SK-N-SH (cell line): Measurements from ENCODE around the gene ARHGAP10.
"Not testable (repeated sequence)": the region's sequence is repeated elsewhere in the genome, so short reads cannot be mapped to it uniquely, and the experiment has no call there.

Experiments
- EP300 ChIP-seq, 2 experiments: IDR thresholded peaks; 2 replicates each; pipeline versions ENCODE4 v1.4.0 to v1.6.1; 2012; ENCODE audit warnings: borderline replicate concordance in 1 of 2, low read depth in 1 of 2, low read length in 1 of 2
- EZH2phosphoT487 ChIP-seq: fragments of 200-600 bp; sonication (generic); IDR thresholded peaks from 2 replicates; pipeline ENCODE4 v1.6.1; 2017; ENCODE audit warnings: low read depth, mixed run types, mild to moderate bottlenecking, antibody characterized with exemption, moderate library complexity, borderline replicate concordance
- FOSL2 ChIP-seq: IDR thresholded peaks from 2 replicates; pipeline ENCODE4 v1.4.0; 2012; ENCODE audit warnings: low read depth, mild to moderate bottlenecking, moderate library complexity, borderline replicate concordance
- FOXM1 ChIP-seq: IDR thresholded peaks from 2 replicates; pipeline ENCODE4 v1.4.0; 2012; ENCODE audit warnings: low read depth, mild to moderate bottlenecking
- GATA2 ChIP-seq: sonication (generic); formaldehyde crosslinking; IDR thresholded peaks from 2 replicates; pipeline ENCODE4 v1.5.0; 2020; ENCODE audit warnings: mild to moderate bottlenecking, missing genetic modification reagents
- POLR2AphosphoS5 ChIP-seq: IDR thresholded peaks from 2 replicates; pipeline ENCODE4 v1.6.1; 2012; ENCODE audit warnings: low read depth, low read length
- TAF1 ChIP-seq: IDR thresholded peaks from 2 replicates; pipeline ENCODE4 v1.6.1; 2012; ENCODE audit warnings: low read depth, mild to moderate bottlenecking, low read length, moderate library complexity, borderline replicate concordance
- YY1 ChIP-seq: IDR thresholded peaks from 2 replicates; pipeline ENCODE4 v1.4.0; 2012; ENCODE audit warnings: low read depth, mild to moderate bottlenecking
- TF ChIP-seq, protein P1 (sequence below): fragments of 200-600 bp; sonication (generic); IDR thresholded peaks from 2 replicates; pipeline ENCODE4 v1.6.1; 2017; ENCODE audit warnings: antibody characterized with exemption, mild to moderate bottlenecking, moderate library complexity
- TF ChIP-seq, protein P2 (sequence below): IDR thresholded peaks from 2 replicates; pipeline ENCODE4; 2012
- TF ChIP-seq, protein P3 (sequence below): IDR thresholded peaks from 2 replicates; pipeline ENCODE4 v1.4.0; 2012; ENCODE audit warnings: low read depth, borderline replicate concordance
- TF ChIP-seq, protein P4 (sequence below): fragments of 150-350 bp; IDR thresholded peaks from 2 replicates; pipeline ENCODE4 v1.6.1; 2017; ENCODE audit warnings: antibody characterized with exemption, low read length, low read depth, borderline replicate concordance

DNA sequence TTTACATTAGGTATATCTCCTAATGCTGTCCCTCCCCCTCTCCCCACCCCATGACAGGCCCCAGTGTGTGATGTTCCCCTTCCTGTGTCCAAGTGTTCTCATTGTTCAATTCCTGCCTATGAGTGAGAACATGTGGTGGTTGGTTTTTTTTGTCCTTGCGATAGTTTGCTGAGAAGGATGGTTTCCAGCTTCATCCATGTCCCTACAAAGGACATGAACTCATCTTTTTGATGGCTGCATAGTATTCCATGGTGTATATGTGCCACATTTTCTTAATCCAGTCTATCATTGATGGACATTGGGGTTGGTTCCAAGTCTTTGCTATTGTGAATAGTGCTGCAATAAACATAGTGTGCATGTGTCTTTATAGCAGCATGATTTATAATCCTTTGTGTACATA lies 268.1 kb downstream of the ARHGAP10 start:
- TF ChIP-seq, protein P1, sequence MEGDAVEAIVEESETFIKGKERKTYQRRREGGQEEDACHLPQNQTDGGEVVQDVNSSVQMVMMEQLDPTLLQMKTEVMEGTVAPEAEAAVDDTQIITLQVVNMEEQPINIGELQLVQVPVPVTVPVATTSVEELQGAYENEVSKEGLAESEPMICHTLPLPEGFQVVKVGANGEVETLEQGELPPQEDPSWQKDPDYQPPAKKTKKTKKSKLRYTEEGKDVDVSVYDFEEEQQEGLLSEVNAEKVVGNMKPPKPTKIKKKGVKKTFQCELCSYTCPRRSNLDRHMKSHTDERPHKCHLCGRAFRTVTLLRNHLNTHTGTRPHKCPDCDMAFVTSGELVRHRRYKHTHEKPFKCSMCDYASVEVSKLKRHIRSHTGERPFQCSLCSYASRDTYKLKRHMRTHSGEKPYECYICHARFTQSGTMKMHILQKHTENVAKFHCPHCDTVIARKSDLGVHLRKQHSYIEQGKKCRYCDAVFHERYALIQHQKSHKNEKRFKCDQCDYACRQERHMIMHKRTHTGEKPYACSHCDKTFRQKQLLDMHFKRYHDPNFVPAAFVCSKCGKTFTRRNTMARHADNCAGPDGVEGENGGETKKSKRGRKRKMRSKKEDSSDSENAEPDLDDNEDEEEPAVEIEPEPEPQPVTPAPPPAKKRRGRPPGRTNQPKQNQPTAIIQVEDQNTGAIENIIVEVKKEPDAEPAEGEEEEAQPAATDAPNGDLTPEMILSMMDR: not testable (repeated sequence)
- TF ChIP-seq YY1; FOXM1; POLR2AphosphoS5; EP300 (IDR thresholded peaks at IDR 0.05; ENCODE audit: borderline replicate concordance in 1 of 2, low read depth in 1 of 2, low read length in 1 of 2); TAF1; GATA2; EZH2phosphoT487; FOSL2: not testable (repeated sequence)
- TF ChIP-seq, protein P2, sequence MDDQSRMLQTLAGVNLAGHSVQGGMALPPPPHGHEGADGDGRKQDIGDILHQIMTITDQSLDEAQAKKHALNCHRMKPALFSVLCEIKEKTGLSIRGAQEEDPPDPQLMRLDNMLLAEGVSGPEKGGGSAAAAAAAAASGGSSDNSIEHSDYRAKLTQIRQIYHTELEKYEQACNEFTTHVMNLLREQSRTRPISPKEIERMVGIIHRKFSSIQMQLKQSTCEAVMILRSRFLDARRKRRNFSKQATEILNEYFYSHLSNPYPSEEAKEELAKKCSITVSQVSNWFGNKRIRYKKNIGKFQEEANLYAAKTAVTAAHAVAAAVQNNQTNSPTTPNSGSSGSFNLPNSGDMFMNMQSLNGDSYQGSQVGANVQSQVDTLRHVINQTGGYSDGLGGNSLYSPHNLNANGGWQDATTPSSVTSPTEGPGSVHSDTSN: not testable (repeated sequence)
- TF ChIP-seq, protein P3, sequence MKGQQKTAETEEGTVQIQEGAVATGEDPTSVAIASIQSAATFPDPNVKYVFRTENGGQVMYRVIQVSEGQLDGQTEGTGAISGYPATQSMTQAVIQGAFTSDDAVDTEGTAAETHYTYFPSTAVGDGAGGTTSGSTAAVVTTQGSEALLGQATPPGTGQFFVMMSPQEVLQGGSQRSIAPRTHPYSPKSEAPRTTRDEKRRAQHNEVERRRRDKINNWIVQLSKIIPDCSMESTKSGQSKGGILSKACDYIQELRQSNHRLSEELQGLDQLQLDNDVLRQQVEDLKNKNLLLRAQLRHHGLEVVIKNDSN: not testable (repeated sequence)
- TF ChIP-seq, protein P4, sequence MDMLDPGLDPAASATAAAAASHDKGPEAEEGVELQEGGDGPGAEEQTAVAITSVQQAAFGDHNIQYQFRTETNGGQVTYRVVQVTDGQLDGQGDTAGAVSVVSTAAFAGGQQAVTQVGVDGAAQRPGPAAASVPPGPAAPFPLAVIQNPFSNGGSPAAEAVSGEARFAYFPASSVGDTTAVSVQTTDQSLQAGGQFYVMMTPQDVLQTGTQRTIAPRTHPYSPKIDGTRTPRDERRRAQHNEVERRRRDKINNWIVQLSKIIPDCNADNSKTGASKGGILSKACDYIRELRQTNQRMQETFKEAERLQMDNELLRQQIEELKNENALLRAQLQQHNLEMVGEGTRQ: not testable (repeated sequence)
